HG02798 (cell line): ENCODE data around the gene NUP98.
A peak's percentile ranks its signal among the peaks of the same experiment; 100 is the strongest.
"Not testable (repeated sequence)": the region's sequence is repeated elsewhere in the genome, so short reads cannot be mapped to it uniquely, and the experiment has no call there.

Source experiments
- ATAC-seq: cut with Tn5 transposase; IDR thresholded peaks from one replicate; pipeline ENCODE4 v1.9.1; 2021; ENCODE audit warnings: mild to moderate bottlenecking; ENCODE audit not compliant: unreplicated experiment, poor library complexity

The NUP98 gene

GRCh38 chr11:3827434-3828186, 30.3 kb upstream of the NUP98 start:
- no peak for ATAC-seq

GRCh38 chr11:3826721-3827120, 29.4 kb upstream of the NUP98 start:
- ATAC-seq = no peak

GRCh38 chr11:3825473-3826154, 28.3 kb upstream of the NUP98 start:
- ATAC-seq = no peak

- peak; percentile 82 for ATAC-seq
Observed at GRCh38 chr11:3824714-3825472, 27.5 kb upstream of the NUP98 start.

- ATAC-seq = no peak
Observed at GRCh38 chr11:3823762-3824506, 26.6 kb upstream of the NUP98 start.

GRCh38 chr11:3823303-3823702, 25.9 kb upstream of the NUP98 start:
- ATAC-seq = no peak

- no peak for ATAC-seq
Observed at GRCh38 chr11:3822312-3822711, 25.0 kb upstream of the NUP98 start.

- no peak for ATAC-seq
Observed at GRCh38 chr11:3820971-3821370, 23.6 kb upstream of the NUP98 start.

GRCh38 chr11:3817181-3817800, 19.9 kb upstream of the NUP98 start:
- no peak for ATAC-seq

- no peak for ATAC-seq
Observed at GRCh38 chr11:3816673-3817072, 19.3 kb upstream of the NUP98 start.

- no peak for ATAC-seq
Observed at GRCh38 chr11:3815845-3816244, 18.5 kb upstream of the NUP98 start.

- not testable (repeated sequence) for ATAC-seq
Observed at GRCh38 chr11:3814832-3815231, 17.5 kb upstream of the NUP98 start.

GRCh38 chr11:3810951-3811350, 13.6 kb upstream of the NUP98 start:
- ATAC-seq = no peak

GRCh38 chr11:3810446-3810845, 13.1 kb upstream of the NUP98 start:
- no peak for ATAC-seq

GRCh38 chr11:3809624-3809928, 12.2 kb upstream of the NUP98 start:
- no peak for ATAC-seq

GRCh38 chr11:3808861-3809623, 11.7 kb upstream of the NUP98 start:
- peak; percentile 71 for ATAC-seq

- ATAC-seq = peak; percentile 71
Observed at GRCh38 chr11:3807909-3808860, 10.8 kb upstream of the NUP98 start, which contains the start of gene PGAP2. Gene PGAP2 (plus strand): TSS chr11:3808560. CDS start chr11:3811260, 2,700 bp downstream.

GRCh38 chr11:3803726-3804495, 6.6 kb upstream of the NUP98 start:
- ATAC-seq = no peak
